Stimulated activated CD8-positive, alpha-beta memory T cell treated with anti-CD3 and anti-CD28 coated beads, Interleukin-12 subunit alpha, Interleukin-12 subunit beta, amount 100 ng/mL, for 24 hours (primary cell): ENCODE measurements around the gene MYO7A.

ENCODE experiments used
- DNase-seq: peaks from one replicate; pipeline ENCODE4 v3.0.0-alpha.2; 2020; ENCODE audit errors: extremely low read depth

Gene MYO7A

GRCh38 chr11:77165066-77165465 lies 37.0 kb downstream of the MYO7A start:
- DNase-seq: no peak

DNA sequence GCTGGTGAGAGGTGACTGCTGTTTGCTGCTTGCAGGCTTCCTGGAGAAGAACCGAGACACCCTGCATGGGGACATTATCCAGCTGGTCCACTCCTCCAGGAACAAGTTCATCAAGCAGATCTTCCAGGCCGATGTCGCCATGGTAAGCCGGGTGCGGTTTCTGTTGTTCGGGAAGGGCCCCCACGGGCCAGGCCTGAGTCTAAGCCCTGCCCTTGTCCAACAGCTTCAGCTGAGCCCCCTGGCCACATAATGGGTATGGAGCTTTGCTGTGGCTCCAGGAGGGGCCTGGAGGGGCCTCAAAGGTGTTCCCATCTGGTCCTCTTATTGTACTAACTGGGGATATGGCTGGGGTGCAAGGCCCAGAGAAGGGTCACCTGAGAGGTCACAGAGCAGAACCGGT lies 38.0 kb downstream of the MYO7A start:
- no peak for DNase-seq

GRCh38 chr11:77167111-77167626 lies 39.1 kb downstream of the MYO7A start:
- no peak for DNase-seq

GRCh38 chr11:77167791-77168190 lies 39.7 kb downstream of the MYO7A start:
- DNase-seq: no peak

DNA sequence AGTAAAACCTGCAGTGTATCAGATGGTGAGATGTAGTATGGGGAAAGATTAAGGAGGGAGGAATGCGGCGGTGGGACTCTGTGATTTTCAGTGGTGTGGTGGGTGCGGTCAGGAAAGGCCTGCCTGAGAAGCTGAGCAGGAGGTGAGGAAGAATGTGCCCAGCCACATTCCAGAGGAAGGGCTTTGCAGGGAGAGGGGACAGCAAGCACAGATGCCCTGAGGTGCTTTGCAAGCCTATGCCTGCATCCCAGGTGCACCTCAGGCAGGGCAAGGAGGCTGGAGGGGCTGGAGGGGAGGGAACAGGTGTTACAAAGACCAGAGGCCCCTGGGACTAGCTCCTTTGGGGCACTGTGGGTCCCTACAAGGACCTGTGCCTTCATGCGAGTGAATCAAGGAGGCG lies 42.1 kb downstream of the MYO7A start:
- no peak for DNase-seq

DNA sequence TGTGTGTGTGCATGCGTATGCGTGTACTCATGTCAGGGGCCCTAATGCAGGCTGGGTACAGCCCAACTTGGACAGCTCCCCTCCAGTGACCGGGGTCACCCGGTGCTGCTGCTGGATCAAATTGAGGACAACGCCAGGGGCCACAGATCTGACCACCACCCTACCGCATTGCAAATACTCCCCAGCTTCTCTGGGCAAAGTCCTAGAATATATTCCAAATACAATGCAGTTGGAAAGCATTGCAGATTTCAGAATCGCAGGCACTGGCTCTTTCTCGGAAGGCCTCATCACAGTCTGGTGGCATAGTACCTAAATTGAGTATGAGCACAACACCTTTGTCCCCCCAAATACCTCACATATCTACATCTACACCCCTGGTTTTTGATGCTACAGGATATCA lies 43.2 kb downstream of the MYO7A start:
- no peak for DNase-seq

GRCh38 chr11:77171885-77172665 lies 44.0 kb downstream of the MYO7A start:
- DNase-seq: no peak

GRCh38 chr11:77172666-77172982 lies 44.6 kb downstream of the MYO7A start:
- no peak for DNase-seq

DNA sequence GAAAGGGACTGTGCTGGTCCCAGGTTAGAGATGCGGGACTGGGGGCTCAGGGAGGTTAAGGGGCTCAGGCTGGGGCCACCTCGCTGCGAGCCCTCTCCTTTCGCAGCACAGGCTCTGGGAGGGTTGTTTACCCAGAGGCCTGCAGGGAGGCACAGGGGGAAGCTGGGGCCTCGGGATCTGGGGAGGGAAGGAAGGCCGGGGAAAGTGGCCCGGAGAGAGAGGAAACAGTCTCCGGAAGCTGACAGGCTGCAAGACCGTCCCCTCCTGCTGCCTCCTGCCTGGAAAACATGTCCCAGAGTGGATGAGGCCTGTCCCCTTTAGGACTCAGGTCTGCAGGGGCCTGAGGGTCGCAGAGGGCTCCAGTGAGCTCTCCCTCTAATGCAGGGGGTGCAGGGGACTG lies 45.4 kb downstream of the MYO7A start:
- no peak for DNase-seq

DNA sequence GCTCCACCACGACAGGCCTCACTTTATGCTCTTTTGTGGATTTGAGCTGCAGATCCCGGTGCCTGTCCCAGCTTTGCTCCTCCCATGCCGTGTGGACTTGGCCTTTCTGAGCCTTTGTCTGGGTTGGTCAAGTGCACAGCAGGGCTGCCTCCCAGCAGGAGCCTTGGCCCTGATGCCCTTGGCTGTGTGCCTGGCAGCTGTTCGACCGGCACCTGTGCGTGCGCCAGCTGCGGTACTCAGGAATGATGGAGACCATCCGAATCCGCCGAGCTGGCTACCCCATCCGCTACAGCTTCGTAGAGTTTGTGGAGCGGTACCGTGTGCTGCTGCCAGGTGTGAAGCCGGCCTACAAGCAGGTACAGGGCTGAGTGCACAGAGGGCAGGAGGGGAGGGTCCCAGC lies 46.5 kb downstream of the MYO7A start:
- DNase-seq: no peak

GRCh38 chr11:77175021-77175842 lies 47.2 kb downstream of the MYO7A start:
- no peak for DNase-seq

GRCh38 chr11:77175869-77176539 lies 48.0 kb downstream of the MYO7A start:
- no peak for DNase-seq

DNA sequence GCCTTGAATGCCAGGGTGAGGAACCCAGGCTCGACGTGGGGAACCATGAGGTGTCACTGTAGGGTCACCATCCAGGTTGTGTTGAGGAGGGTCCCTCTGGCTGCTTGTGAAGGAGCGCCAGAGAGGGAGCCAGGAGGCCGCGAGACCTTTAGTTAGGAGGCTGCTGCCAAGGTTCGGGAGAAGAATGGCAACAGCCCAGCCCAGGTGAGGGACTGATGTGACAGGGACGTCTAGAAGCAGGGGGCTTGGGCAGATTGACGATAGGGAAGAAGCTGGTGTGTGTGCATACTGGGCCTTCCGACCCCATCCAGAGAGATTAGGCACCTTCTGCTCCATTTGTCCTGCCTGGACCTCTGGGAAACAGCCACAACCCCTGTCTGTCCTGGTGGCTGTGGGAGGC lies 49.0 kb downstream of the MYO7A start:
- DNase-seq: no peak

GRCh38 chr11:77178150-77178549 lies 50.1 kb downstream of the MYO7A start:
- DNase-seq: no peak

- no peak for DNase-seq
Observed at GRCh38 chr11:77179048-77179447, 51.0 kb downstream of the MYO7A start.

GRCh38 chr11:77179681-77180080 lies 51.6 kb downstream of the MYO7A start:
- no peak for DNase-seq

DNA sequence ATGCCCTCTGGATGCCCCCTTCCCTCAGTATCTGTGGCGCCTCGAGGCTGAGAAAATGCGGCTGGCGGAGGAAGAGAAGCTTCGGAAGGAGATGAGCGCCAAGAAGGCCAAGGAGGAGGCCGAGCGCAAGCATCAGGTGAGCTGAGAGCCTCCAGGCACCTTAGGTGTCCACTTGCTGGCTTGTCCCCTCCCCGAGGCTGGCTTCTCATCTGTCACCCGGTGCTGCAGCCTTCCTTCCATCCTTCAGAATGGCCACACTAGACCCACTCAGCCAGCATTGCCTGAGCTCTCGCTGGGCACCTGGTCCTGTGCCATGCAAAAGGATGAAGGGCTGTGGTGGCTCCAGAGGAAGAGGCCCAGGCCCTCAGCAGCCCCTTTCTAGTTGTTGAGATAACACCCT lies 52.3 kb downstream of the MYO7A start:
- no peak for DNase-seq

GRCh38 chr11:77181226-77181625 lies 53.2 kb downstream of the MYO7A start:
- no peak for DNase-seq

- DNase-seq: no peak
Observed at GRCh38 chr11:77181799-77182541, 53.9 kb downstream of the MYO7A start.

DNA sequence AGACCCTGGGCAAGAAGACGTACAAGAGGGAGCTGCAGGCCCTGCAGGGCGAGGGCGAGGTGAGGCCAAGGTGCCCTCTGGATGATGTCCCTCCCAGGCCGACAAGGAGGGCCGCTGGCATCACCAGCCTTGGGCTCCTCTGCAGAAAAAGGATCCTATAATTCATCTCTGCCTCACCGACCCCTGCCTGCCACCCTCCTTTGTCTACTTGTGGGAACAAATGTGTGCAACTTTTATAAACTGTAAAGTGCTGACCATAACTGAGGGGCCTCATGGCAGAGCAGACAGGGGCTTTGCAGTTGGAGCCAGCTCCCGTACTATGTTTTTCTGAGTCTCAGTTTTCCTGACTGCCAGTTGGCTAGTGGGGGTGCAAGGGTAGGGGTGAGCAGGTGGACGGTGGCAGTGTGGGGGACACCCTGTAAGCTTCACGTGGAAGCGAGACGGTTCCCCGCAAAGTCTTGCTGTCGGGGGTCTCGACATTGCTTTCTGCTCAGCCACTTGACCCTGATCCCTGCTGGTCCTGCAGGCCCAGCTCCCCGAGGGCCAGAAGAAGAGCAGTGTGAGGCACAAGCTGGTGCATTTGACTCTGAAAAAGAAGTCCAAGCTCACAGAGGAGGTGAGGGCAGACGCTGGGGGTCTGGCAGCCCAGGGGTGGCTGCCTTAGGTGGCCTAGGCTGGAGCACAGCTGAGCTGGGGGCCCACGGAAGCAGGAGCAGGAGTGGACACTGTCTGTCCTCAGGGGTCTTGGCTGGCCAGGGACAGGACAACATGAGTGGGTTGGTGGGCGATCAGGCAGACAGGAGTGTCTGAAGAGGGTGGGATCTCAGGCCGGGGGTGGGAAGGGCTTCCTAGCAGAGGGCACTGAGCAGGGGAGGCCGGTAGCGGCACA lies 54.7 kb downstream of the MYO7A start:
- no peak for DNase-seq

DNA sequence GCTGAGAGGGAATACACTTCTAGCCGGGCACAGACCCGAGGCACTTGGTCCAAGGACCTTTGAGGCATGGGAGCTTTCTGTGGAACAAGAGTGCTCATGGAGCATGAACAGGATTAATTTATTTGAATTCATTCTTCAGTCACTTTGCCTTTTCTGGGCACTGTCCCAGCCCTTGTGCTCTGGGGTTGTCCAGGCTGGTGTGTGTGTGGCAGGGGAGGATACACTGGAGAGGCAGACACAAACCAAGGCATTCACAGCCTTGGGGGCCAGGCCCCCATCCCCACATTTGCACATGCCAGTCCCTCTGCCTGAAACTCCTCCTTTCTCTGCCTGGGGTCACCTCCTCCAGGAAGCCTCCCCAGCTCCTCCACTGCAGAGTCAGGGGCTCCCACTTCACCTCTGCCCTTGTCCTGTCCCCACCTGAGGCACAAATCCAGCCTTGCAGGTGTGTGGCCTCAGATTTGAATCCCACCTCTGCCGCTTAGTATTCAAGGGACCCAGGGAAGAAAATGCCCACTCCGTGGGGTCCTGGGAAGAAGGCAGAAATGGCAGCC lies 55.5 kb downstream of the MYO7A start:
- DNase-seq: no peak
